Left lung (tissue), 10 donors: ENCODE data around the gene WDR37. TPM values are rescaled to one million over a fixed set of nuclear protein-coding genes. Genes with fewer than 3 reads are reported as not detected.

ENCODE experiments used
- ATAC-seq: fragments of 200-7000 bp; cut with Tn5 transposase; one replicate; pipeline ENCODE4 v1.9.1; 2020; ENCODE audit warnings: moderate library complexity
- DNase-seq, 4 donors: peaks; one replicate each; pipeline ENCODE4 v3.0.0-alpha.2; 2013 to 2020
- H3K27ac ChIP-seq, 2 donors: fragments of 200-600 bp; sonication (generic) in 1 of 2; one replicate each; pipeline versions ENCODE4 v1.5.0 to v1.8.0; 2020 to 2021
- H3K27me3 ChIP-seq, 2 donors: fragments of 200-600 bp; sonication (generic) in 1 of 2; one replicate each; pipeline versions ENCODE4 v1.5.0 to v1.8.0; 2020 to 2021
- H3K36me3 ChIP-seq, 2 donors: fragments of 200-600 bp; sonication (generic) in 1 of 2; one replicate each; pipeline versions ENCODE4 v1.5.0 to v1.8.0; 2020 to 2021
- H3K4me1 ChIP-seq, 2 donors: fragments of 200-600 bp; one replicate each; pipeline ENCODE4 v1.8.0; 2021
- H3K4me3 ChIP-seq, 2 donors: fragments of 200-600 bp; sonication (generic) in 1 of 2; one replicate each; pipeline versions ENCODE4 v1.5.0 to v1.8.0; 2020 to 2021; ENCODE audit warnings: mild to moderate bottlenecking in 1 of 2
- H3K9me3 ChIP-seq, 2 donors: fragments of 200-600 bp; sonication (generic) in 1 of 2; one replicate each; pipeline versions ENCODE4 v1.5.0 to v1.8.0; 2020 to 2021
- CTCF ChIP-seq, 2 donors: fragments of 200-600 bp; sonication (generic) in 1 of 2; IDR thresholded peaks; one replicate each; pipeline versions ENCODE4 v1.5.0 to v1.8.0; 2021; ENCODE audit warnings: antibody characterized with exemption in 2 of 2
- intact Hi-C, 2 donors: fragments of 100-400 bp; cut with DNase I; formaldehyde crosslinking; loops; one replicate each; pipeline versions ENCODE4 v1.11.2 to v1.14.2; 2022
- polyA plus RNA-seq, 6 donors: library from polyadenylated mRNA; unstranded; fragments of 120-200 nt; gene quantifications; one replicate each; pipeline ENCODE4 v1.2.1, GENCODE V29; 2013; ENCODE audit not compliant: insufficient read length in 6 of 6
- total RNA-seq, 2 donors: library from RNA; stranded (reverse); fragmentation: NEBNext Ultra II Directional; extraction: Animal tissue kit (Norgen Biotek cat#: 25700); gene quantifications; one replicate each; pipeline ENCODE4 v1.2.1, GENCODE V29; 2021
- donor health status: DM: no; HTN: yes; CAD: no.
- donor health status: DM: no; HTN: no; CAD: no.

WDR37 gene
- total and polyA plus RNA-seq, 8 donors: 16.1 to 23.8 (median 18.1) TPM

- Histone ChIP-seq H3K4me1 (peaks cover 0 to 8% of the 10 kb centered on the region in 2 donors), H3K9me3 (no peaks in the 10 kb centered on the region), H3K27me3 (no peaks in the 10 kb centered on the region), H3K27ac (no peak overlapping the region), H3K36me3 (peaks cover 0 to 95% of the 10 kb centered on the region in 2 donors), H3K4me3 (no peak overlapping the region)
- no peak for ATAC-seq
- no peak for DNase-seq
- intact Hi-C loops: no loop called here
- no peak for TF ChIP-seq CTCF (IDR thresholded peaks at IDR 0.05)
Observed at GRCh38 chr10:1122349-1122748, 66.2 kb downstream of the WDR37 start.

- DNase-seq (no peak), ATAC-seq (no peak)
- TF ChIP-seq CTCF (IDR thresholded peaks at IDR 0.05): no peak
- Histone ChIP-seq H3K4me3 (no peak overlapping the region), H3K27ac (no peak overlapping the region), H3K27me3 (no peaks in the 10 kb centered on the region), H3K4me1 (peaks cover 0 to 8% of the 10 kb centered on the region in 2 donors), H3K9me3 (no peaks in the 10 kb centered on the region), H3K36me3 (peaks cover 0 to 99% of the 10 kb centered on the region in 2 donors)
- intact Hi-C loops: no loop called here
Observed at GRCh38 chr10:1123198-1123597, 67.0 kb downstream of the WDR37 start.

GRCh38 chr10:1123972-1124371 is 67.8 kb downstream of the WDR37 start:
- Histone ChIP-seq H3K9me3 (no peaks in the 10 kb centered on the region), H3K27me3 (no peaks in the 10 kb centered on the region), H3K4me3 (no peak overlapping the region), H3K4me1 (peaks cover 0 to 8% of the 10 kb centered on the region in 2 donors), H3K27ac (no peak overlapping the region), H3K36me3 (peaks cover 0 to 99% of the 10 kb centered on the region in 2 donors)
- ATAC-seq: no peak
- TF ChIP-seq CTCF (IDR thresholded peaks at IDR 0.05): no peak
- DNase-seq: no peak
- intact Hi-C loops: no loop called here

GRCh38 chr10:1124796-1125195 is 68.6 kb downstream of the WDR37 start:
- Histone ChIP-seq H3K9me3 (no peaks in the 10 kb centered on the region), H3K27ac (no peak overlapping the region), H3K4me3 (no peak overlapping the region), H3K4me1 (peaks cover 0 to 8% of the 10 kb centered on the region in 2 donors), H3K27me3 (no peaks in the 10 kb centered on the region), H3K36me3 (peaks cover 0 to 99% of the 10 kb centered on the region in 2 donors)
- DNase-seq (no peak), ATAC-seq (no peak)
- no peak for TF ChIP-seq CTCF (IDR thresholded peaks at IDR 0.05)
- intact Hi-C loops: no loop called here

GRCh38 chr10:1126461-1126860 is 70.3 kb downstream of the WDR37 start:
- DNase-seq (no peak), ATAC-seq (no peak)
- H3K9me3 ChIP-seq: no peaks in the 10 kb centered on the region
- H3K36me3 ChIP-seq: peaks cover 0 to 99% of the 10 kb centered on the region in 2 donors
- intact Hi-C loops: no loop called here
- TF ChIP-seq CTCF (IDR thresholded peaks at IDR 0.05): no peak
- no peak overlapping the region for H3K27ac ChIP-seq
- H3K4me3 ChIP-seq: no peak overlapping the region
- H3K4me1 ChIP-seq: peaks cover 0 to 8% of the 10 kb centered on the region in 2 donors
- H3K27me3 ChIP-seq: no peaks in the 10 kb centered on the region
